Pons (tissue), 1 donor: Measurements from ENCODE around the gene UTS2B.

ENCODE experiments used
- DNase-seq: peaks from one replicate; pipeline ENCODE4 v3.0.0-alpha.2; 2016; ENCODE audit warnings: low spot score

Gene UTS2B

GRCh38 chr3:191321019-191321767 lies 9.1 kb downstream of the UTS2B start:
- no peak for DNase-seq

- DNase-seq, result no peak
Observed at GRCh38 chr3:191320316-191320715, 10.0 kb downstream of the UTS2B start.

- no peak for DNase-seq
Observed at GRCh38 chr3:191316876-191317603, 13.3 kb downstream of the UTS2B start.

- no peak for DNase-seq
Observed at GRCh38 chr3:191314109-191314728, 16.1 kb downstream of the UTS2B start.

GRCh38 chr3:191313296-191313695 lies 17.0 kb downstream of the UTS2B start:
- DNase-seq, result no peak

- no peak for DNase-seq
Observed at GRCh38 chr3:191307341-191307740, 23.0 kb downstream of the UTS2B start.

GRCh38 chr3:191306428-191306827 lies 23.9 kb downstream of the UTS2B start:
- no peak for DNase-seq

- DNase-seq, result peak; percentile 52
Observed at GRCh38 chr3:191303596-191303995, 26.7 kb downstream of the UTS2B start.

GRCh38 chr3:191302451-191302850 lies 27.9 kb downstream of the UTS2B start:
- DNase-seq, result no peak

GRCh38 chr3:191301782-191302411 lies 28.4 kb downstream of the UTS2B start:
- no peak for DNase-seq

- DNase-seq, result no peak
Observed at GRCh38 chr3:191301017-191301416, 29.3 kb downstream of the UTS2B start.

GRCh38 chr3:191300422-191300821 lies 29.9 kb downstream of the UTS2B start:
- DNase-seq, result no peak

- DNase-seq, result no peak
Observed at GRCh38 chr3:191298846-191299245, 31.5 kb downstream of the UTS2B start.

- DNase-seq, result peak; percentile 12
Observed at GRCh38 chr3:191296041-191296541, 34.2 kb downstream of the UTS2B start.

- DNase-seq, result no peak
Observed at GRCh38 chr3:191294291-191294690, 36.0 kb downstream of the UTS2B start.

- no peak for DNase-seq
Observed at GRCh38 chr3:191292243-191293015, 37.9 kb downstream of the UTS2B start.

- peak; percentile 32 for DNase-seq
Observed at GRCh38 chr3:191290311-191291025, 39.9 kb downstream of the UTS2B start.

GRCh38 chr3:191283400-191283799 lies 46.9 kb downstream of the UTS2B start:
- no peak for DNase-seq

GRCh38 chr3:191282251-191283185 lies 47.8 kb downstream of the UTS2B start:
- DNase-seq, result no peak

- no peak for DNase-seq
Observed at GRCh38 chr3:191280882-191281281, 49.4 kb downstream of the UTS2B start.
